ENCODE data around the gene SLC1A2.

Gene SLC1A2

DNA sequence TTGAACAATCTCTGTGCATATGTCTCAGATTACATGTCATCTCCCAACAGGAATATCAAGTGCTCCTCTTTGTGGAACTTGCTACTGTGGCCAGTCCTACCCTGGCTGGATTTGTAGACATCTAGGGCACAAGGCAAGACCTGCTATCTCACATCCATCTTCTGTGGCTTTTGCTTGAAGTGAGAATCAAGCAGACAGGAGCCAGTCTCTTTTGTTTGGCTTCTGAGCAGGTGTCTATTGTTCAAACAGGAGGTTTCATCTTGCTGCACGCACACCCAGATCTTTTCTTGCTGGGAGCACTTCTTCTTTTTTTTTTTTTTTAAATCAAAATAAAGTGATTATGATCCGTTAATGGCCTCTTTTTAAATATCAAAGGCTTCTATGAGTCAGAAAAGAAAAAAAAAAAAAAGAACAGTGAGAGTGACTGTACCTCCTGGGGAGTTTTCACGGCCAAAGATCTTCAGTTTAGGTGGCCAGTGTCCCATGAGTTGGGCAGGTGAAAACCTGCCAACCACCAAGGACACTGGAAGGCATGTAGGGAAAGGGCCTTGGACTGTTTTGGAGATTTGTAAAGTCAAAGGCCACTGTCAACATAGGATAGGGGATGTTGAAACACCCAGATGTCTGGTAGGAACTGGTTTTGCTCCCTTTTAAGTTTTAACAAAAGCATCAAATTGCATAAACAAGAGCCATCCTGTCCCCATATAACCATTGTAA is 202.2 kb downstream of the SLC1A2 start:
- POLR2A ChIA-PET: no interaction called here
- no peak overlapping the region for H3K4me3 ChIP-seq (ENCODE audit: low read depth, low read length)
- CTCF ChIA-PET: no interaction called here
- DNase-seq (ENCODE audit: low read depth, low spot score): no peak
- TF ChIP-seq, protein P1, sequence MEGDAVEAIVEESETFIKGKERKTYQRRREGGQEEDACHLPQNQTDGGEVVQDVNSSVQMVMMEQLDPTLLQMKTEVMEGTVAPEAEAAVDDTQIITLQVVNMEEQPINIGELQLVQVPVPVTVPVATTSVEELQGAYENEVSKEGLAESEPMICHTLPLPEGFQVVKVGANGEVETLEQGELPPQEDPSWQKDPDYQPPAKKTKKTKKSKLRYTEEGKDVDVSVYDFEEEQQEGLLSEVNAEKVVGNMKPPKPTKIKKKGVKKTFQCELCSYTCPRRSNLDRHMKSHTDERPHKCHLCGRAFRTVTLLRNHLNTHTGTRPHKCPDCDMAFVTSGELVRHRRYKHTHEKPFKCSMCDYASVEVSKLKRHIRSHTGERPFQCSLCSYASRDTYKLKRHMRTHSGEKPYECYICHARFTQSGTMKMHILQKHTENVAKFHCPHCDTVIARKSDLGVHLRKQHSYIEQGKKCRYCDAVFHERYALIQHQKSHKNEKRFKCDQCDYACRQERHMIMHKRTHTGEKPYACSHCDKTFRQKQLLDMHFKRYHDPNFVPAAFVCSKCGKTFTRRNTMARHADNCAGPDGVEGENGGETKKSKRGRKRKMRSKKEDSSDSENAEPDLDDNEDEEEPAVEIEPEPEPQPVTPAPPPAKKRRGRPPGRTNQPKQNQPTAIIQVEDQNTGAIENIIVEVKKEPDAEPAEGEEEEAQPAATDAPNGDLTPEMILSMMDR (IDR thresholded peaks at IDR 0.05; ENCODE audit: insufficient read depth, low read length, missing control alignments): no peak

DNA sequence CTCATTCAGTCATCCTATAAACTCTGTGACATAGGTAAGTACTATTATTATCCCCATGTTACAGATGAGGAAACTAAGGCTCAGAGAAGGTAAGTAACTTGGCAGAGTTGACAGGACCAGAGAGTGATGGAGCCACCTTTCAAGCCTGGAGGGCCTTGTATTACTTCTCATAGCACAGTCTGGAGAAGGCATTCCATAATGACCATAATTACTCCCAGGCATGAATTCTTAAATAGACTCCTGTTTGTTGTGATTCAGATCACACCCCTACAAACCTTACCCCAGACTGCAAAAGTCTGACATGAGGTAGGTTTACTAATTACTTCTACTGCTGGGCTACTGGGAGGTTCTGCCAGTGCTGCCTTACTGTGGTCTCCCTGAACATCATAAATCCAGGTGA is 203.4 kb downstream of the SLC1A2 start:
- DNase-seq (ENCODE audit: low read depth, low spot score): no peak
- CTCF ChIA-PET: no interaction called here
- TF ChIP-seq, protein P1 (IDR thresholded peaks at IDR 0.05; ENCODE audit: insufficient read depth, low read length, missing control alignments): no peak
- POLR2A ChIA-PET: no interaction called here
- no peak overlapping the region for H3K4me3 ChIP-seq (ENCODE audit: low read depth, low read length)

DNA sequence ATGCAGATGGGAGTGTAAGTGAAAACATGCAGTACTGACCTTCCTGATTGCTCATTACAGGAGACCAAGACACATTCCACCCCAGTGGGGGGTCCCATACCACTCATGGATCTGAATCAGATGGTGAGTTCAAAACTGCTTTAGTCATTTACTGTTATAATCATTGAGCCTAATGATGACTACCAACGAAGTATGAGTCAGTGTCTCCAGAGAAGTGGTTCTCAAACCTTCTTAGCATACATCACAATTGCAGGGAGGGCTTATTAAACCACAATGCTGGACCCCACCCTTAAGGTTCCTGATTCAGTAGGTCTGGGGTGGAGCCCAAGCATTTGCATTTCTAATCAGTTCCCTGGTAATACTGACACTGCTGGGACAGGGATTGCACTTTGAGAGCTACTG is 204.6 kb downstream of the SLC1A2 start:
- DNase-seq (ENCODE audit: low read depth, low spot score): peak; percentile 93
- TF ChIP-seq, protein P1 (IDR thresholded peaks at IDR 0.05; ENCODE audit: insufficient read depth, low read length, missing control alignments): no peak
- no peak overlapping the region for H3K4me3 ChIP-seq (ENCODE audit: low read depth, low read length)
- ChIA-PET POLR2A (interaction anchor here (0.6 kb wide), 1 partner anchor 54 kb away, joined by 3 read pairs; no protein-coding TSS in a partner anchor), CTCF (no interaction called here)

DNA sequence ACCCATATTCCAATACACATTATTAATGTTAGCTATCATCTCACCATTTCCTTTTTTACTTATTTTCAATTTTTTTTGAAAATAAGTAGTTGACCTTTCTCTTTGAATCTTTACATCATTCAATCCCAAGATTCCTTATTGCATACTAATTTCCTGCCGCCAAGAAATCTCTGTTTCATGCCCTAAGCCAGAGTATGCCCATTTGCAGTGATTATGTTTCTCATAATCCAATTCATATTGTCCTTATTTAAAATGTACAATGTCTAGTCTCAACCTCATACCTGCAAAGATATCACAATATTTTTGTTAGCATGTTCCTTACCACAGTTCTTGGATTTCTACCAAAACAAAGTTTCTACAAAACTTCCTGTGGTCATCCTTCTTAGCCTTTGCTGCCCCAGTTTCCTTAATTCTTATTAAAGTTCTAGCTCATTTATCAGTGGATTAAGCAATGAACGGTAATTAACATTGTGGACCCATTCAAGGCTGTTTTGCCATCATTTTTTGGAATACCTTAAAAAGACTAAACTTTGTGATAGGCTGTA is 205.1 kb downstream of the SLC1A2 start:
- POLR2A ChIA-PET: no interaction called here
- CTCF ChIA-PET: interaction anchor here (0.6 to 0.7 kb wide), 2 partner anchors 198 to 288 kb away, joined by 3 to 4 read pairs; no protein-coding TSS in a partner anchor
- no peak overlapping the region for H3K4me3 ChIP-seq (ENCODE audit: low read depth, low read length)
- DNase-seq (ENCODE audit: low read depth, low spot score): no peak
- TF ChIP-seq, protein P1 (IDR thresholded peaks at IDR 0.05; ENCODE audit: insufficient read depth, low read length, missing control alignments): no peak

DNA sequence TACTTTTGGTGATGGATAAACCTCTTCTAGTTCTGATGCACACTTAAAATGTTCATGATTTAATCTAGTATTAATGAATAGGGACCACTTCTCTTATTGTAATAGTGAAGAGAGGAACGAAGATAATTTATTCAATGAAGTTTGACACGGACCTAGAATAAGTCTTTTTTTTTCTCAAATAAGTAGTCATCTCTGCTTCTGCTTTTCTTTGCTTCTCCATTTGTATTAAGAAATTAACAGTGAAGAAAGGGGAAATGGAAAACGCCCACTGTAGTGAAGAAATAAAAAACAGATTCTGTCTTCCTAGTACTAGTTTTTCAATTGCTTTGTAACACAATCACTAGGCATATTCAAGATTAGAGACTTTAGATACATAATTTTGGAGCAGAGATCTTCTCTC is 207.4 kb downstream of the SLC1A2 start:
- no peak overlapping the region for H3K4me3 ChIP-seq (ENCODE audit: low read depth, low read length)
- TF ChIP-seq, protein P1 (IDR thresholded peaks at IDR 0.05; ENCODE audit: insufficient read depth, low read length, missing control alignments): no peak
- CTCF ChIA-PET: interaction anchor here (0.7 kb wide), 1 partner anchor 25 kb away, joined by 3 read pairs; no protein-coding TSS in a partner anchor
- POLR2A ChIA-PET: interaction anchor here (0.7 kb wide), 1 partner anchor 133 kb away, joined by 4 read pairs; no protein-coding TSS in a partner anchor
- no peak for DNase-seq (ENCODE audit: low read depth, low spot score)

DNA sequence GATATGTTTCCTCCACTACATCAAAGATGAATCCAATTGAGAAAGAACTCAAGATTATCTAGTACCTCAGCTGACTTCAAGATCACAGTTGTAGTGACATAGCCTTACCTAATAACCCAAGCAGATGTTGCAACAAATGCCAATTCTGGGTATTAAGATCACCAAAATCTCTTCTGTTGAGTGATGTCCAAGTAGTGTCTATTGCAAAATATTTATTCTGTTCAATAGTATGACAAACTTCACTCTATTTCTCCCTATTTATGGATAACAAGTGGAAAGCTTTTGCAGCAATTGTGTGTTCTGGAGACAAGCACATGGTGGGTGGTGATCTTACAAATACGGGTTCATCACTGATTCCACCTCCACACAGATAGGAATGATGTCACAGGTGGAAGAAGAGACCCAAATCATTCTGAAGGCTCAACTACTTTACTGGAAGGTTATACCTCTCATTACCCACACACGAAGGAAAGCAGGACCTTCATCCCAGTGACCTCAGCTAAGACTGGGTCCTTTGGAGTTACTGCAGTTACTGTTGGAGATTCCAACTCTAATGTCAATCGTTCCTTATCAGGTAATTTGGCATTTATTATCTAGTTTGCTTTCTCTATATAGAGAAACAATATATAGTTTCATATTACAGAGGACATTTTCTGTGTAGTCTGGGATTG is 208.3 kb downstream of the SLC1A2 start:
- no peak for DNase-seq (ENCODE audit: low read depth, low spot score)
- TF ChIP-seq, protein P1 (IDR thresholded peaks at IDR 0.05; ENCODE audit: insufficient read depth, low read length, missing control alignments): no peak
- ChIA-PET POLR2A (no interaction called here), CTCF (no interaction called here)
- no peak overlapping the region for H3K4me3 ChIP-seq (ENCODE audit: low read depth, low read length)
